ENCODE data around the gene PMEPA1.

PMEPA1 gene

GRCh38 chr20:57622579-57623381 lies 87.0 kb downstream of the PMEPA1 start:
- no peak for DNase-seq (ENCODE audit: low read depth)

DNA sequence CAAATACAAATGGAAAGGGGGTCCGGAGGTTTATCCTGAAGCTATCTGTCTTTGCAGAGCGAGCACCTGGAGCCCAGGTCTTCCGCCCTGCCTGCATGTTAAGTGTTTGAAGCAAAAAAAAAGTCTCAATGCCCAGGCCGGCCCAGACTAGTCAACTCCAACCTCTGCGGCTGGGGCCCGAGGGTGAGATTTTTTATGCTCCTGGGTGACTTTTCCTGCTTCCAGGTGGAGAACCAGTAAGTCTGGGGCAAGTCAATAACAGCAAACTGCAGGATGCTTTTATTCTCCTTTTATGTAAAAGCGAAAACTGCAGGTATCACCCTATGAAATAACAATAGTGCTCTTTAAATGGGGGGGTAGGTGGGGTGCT lies 87.6 kb downstream of the PMEPA1 start:
- no peak for DNase-seq (ENCODE audit: low read depth)

- no peak for DNase-seq (ENCODE audit: low read depth)
Measured at GRCh38 chr20:57621421-57622200, 88.2 kb downstream of the PMEPA1 start.

DNA sequence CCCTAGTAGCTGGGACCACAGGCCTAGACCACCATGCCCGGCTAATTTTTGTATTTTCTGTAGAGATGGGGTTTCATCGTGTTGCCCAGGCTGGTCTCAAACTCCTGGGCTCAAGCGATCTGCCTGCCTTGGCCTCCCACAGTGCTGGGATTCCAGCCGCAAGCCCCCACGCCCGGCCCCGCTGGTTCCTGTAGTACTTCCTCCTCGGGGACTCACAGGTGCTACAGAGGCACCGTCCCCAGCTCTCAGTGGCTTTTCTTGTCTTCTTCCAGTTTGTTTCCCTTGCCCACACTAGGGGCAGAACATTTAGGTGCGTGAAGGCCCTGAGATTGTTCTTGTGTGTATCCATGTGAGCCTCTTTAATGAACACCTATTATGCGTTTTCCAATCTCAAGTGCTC lies 88.8 kb downstream of the PMEPA1 start:
- no peak for DNase-seq (ENCODE audit: low read depth)

DNA sequence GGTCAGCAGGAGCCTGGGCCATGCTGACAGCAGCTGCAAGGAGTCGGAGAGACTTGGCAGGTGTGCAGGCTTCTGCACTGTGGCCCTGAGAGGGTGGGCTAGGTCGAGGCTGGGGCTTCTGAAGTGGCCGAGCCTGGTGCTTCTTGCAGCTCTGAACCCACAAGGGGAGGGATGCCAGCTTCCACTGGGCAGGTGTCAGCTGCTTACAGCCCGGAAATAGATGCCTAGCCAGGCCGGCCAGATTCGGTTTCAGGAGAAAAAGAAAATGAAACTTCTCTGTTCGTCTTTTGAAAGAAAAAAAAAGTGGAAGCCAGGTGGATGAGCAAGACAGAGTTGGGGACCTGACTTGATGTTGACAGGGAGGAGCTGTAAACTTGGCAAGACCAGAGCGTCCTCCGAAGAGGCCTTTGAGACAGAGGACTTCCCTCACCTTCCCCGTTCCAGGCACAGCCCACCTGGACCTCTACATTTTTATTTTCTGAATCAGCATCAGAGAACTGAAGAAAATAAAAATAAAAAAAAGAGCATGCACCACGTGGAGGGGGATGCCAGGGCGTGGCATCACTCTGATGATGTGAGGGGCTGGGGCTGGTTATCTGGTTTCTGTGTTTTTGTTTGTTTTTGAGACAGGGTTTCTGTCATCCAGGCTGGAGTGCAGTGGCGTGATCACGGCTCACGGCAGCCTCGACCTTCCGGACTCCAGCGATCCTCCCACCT lies 89.4 kb downstream of the PMEPA1 start, which contains the start of gene ZBP1:
TSS of gene ZBP1 (minus strand) at position 153 of the 717 bp plus-strand sequence. CDS start at position 22, 131 bp downstream.
- no peak for DNase-seq (ENCODE audit: low read depth)

GRCh38 chr20:57619051-57619831 lies 90.6 kb downstream of the PMEPA1 start:
- no peak for DNase-seq (ENCODE audit: low read depth)

- no peak for DNase-seq (ENCODE audit: low read depth)
Measured at GRCh38 chr20:57618764-57619050, 91.1 kb downstream of the PMEPA1 start.

- no peak for DNase-seq (ENCODE audit: low read depth)
Measured at GRCh38 chr20:57618091-57618763, 91.6 kb downstream of the PMEPA1 start.

GRCh38 chr20:57617079-57617795 lies 92.6 kb downstream of the PMEPA1 start:
- DNase-seq (ENCODE audit: low read depth) = no peak

GRCh38 chr20:57616143-57616951 lies 93.5 kb downstream of the PMEPA1 start:
- no peak for DNase-seq (ENCODE audit: low read depth)

- DNase-seq (ENCODE audit: low read depth) = no peak
Measured at GRCh38 chr20:57615445-57615811, 94.4 kb downstream of the PMEPA1 start.

DNA sequence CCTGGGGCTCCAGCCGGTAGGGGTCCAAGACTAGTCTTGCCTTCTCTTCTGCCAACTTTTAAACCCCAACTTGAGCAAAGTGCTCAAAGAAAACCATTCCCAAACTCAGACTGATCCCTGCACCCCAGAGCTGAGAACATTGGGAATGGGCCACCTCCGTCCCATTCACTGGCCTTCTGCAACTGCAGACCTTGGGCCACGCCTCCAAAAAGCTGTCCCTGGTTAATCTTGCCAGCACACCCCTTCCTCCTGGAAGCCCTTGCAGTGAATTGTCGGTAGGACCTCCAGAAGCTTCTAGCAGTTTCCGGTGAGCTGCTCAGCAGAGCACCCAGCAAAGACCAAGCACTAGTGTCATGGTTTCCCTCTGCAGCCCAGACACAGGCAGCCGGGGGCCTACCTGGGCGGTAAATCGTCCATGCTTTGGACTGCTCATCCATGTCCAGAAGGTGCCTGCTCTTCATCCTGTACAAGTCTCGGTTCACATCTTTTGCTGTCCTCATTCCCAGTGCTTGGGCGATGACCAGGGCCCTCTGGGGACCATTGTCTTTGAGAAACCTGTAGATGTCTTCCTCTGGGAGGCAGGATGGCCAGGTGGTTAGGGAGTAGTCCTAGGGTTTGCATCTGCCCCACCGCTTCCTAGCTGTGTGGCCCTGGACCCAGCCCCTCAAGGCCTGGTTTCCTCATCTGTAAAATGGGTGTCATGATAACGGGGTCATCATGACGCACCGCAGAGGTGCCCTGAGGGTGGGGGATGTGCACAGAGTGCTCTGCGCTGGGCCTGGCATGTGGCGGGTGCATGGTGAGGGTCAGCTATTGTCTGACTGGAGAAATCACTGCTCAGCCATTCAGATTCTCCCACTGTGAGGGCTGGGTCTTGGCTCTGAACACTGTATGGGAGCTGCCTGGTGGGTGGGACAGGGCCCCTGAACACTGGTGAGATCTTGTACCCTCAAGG lies 95.0 kb downstream of the PMEPA1 start:
- DNase-seq (ENCODE audit: low read depth) = no peak

DNA sequence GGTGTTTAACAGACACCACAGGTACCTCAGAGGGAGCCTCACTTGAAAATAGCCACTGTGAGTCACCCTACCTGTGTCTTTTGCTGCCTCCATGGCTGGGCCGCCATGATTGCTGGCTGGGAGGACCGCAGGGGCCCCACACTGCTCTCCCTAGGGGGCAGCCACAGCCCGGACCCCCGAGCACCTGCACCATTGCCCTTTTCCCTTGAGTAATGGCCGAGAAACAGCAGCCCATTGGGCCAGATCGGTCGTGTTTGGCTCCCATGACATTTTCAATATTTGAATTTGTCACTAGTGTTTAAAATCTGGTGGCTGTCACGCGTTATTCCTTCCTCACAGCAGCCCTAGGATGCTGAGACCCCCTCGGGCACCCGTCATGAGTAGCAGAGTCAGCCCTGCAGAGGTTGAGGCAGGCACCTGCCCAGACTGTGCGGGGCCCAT lies 96.3 kb downstream of the PMEPA1 start:
- no peak for DNase-seq (ENCODE audit: low read depth)

- DNase-seq (ENCODE audit: low read depth) = no peak
Measured at GRCh38 chr20:57612916-57613315, 96.9 kb downstream of the PMEPA1 start.

- no peak for DNase-seq (ENCODE audit: low read depth)
Measured at GRCh38 chr20:57612436-57612835, 97.4 kb downstream of the PMEPA1 start.

DNA sequence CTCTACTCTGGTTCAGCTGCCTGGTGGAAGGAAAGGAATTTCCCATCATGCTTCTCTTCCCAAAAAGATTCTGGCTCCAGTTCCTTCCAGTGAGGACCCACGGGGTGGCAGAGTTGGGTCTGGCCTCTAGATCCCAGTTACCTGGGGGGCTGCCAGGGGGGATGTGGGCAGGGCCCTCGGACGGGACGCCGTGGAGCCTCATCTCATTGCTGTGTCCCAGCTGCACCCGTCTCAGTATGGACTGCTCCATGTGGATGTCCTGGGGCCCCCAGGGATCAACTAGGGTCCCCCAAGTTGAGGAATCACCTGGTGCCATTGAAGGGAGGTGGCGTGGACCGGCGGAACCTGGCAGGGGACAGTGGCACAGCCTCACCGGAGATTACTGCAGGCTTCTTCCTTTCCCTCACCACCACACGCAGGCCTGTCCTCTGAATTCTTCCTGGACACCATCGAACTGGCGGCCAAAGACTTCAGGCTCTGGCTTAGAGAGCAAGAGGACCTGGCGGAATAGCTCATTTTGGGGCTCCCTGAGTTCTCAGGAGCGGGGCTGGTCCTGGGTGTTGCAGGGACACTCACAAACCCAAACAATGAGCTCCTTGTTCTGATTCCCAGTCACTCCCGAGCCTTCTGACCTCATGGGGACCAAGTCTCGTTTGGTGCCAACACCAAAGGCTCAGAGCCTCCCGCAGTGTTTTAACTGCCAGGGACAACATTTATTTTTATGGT lies 98.1 kb downstream of the PMEPA1 start:
- DNase-seq (ENCODE audit: low read depth) = no peak

DNA sequence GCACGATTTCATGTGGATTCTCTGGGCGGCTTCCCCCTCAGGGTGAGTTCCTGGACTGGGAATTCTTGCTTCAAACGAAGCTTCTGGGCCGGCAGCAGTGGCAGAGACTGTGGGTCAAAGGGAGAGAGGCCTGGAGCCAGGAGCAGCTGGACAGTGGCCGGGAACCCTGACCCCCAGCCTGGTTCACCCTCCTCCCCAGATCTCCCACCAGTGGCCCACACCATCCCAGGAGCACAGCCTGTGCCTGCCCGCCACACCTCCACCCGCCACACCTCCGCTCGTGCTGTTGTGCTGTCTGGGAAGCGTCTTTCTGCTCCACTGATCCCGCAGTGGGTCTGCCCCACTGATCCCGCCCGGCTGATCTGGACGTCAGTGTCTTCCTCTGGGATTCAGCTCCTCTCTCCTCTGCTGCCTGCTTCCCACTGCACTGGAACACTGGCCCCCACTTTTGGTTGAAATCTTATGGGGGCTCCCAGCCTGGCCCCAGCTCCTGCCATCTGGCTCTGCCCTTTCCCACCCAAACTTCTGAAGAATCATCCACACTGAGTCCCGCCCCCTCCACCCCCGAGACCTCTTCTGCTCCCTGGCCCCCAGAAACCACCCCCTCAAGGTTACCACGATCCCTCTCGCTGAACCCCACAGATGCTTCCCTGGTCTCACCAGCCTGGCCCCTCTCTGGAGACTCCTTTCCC lies 99.4 kb downstream of the PMEPA1 start:
- no peak for DNase-seq (ENCODE audit: low read depth)

DNA sequence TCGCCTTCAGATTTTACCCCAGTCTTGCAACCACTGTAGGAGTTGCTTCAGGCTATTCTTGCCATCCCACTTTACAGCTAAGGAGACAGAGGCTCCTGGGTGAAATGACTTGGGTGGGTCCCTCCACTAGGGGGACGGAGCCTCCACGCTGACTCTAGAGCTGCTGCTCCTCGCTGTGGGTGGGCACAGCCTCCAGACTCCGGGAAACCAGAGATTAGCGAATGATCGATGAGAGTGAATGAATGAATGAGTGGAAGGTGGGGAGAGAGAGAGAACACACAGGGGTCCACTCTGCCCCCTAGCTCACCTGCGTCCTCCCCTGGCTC lies 100.0 kb downstream of the PMEPA1 start:
- DNase-seq (ENCODE audit: low read depth) = no peak
